Fibroblast of pulmonary artery (primary cell): ENCODE measurements around the gene PSMG4.

Experiments
- DNase-seq: peaks from one replicate; pipeline ENCODE4 v3.0.0-alpha.2; 2010; ENCODE audit warnings: low read depth
- H3K4me3 ChIP-seq: replicated peaks from 2 replicates; pipeline ENCODE4 v1.5.1; 2011; ENCODE audit warnings: low read depth, mild to moderate bottlenecking, control low read depth, low read length, moderate library complexity
- TF ChIP-seq, protein P1 (sequence below): IDR thresholded peaks from 2 replicates; pipeline ENCODE4 v1.5.1; 2011; ENCODE audit warnings: mild to moderate bottlenecking, control low read depth, low read length, inconsistent platforms; ENCODE audit errors: missing control alignments

The PSMG4 gene

DNA sequence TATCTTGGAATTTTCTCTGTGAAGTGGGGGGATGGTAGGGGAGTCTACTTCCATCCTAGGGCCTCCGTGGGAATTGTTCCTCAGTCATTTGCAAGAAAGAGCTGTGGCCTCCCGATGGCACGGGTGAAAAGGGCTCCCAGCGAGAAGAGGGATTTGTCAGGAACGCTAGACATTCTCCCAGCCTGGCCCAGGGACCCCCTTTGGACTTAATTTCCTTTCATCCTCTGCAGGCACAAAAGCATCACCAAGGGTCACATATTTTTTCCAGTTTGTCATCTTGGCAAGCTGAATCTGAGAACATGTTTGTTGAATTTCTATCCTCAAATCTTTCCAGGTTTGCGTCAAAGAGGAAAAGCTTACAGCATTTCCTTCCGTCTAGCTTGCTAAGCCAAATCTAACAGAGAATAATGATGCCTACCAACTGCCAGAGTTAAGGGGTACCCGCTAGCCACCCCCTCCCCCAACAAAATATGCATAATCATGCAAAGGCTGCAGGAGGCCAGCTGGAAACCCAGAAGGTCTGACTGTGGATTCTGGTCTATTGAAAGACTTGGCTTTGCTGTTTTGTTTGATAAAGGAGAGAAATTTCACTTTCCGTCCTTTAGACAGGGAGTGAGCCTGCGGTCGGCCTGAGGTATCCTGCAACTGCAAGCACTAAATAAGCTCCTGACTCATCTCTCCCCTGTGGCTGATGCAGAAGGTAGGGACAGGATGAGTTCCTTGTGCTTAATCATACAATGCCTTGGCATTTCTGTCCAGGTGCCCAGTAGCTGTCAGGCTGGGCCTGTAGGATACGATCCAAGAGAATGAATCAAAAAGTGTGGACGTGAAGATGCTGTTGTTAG is 23.1 kb downstream of the PSMG4 start:
- H3K4me3 ChIP-seq, result no peak overlapping the region
- TF ChIP-seq, protein P1, sequence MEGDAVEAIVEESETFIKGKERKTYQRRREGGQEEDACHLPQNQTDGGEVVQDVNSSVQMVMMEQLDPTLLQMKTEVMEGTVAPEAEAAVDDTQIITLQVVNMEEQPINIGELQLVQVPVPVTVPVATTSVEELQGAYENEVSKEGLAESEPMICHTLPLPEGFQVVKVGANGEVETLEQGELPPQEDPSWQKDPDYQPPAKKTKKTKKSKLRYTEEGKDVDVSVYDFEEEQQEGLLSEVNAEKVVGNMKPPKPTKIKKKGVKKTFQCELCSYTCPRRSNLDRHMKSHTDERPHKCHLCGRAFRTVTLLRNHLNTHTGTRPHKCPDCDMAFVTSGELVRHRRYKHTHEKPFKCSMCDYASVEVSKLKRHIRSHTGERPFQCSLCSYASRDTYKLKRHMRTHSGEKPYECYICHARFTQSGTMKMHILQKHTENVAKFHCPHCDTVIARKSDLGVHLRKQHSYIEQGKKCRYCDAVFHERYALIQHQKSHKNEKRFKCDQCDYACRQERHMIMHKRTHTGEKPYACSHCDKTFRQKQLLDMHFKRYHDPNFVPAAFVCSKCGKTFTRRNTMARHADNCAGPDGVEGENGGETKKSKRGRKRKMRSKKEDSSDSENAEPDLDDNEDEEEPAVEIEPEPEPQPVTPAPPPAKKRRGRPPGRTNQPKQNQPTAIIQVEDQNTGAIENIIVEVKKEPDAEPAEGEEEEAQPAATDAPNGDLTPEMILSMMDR, result no peak
- peak; percentile 92 for DNase-seq

DNA sequence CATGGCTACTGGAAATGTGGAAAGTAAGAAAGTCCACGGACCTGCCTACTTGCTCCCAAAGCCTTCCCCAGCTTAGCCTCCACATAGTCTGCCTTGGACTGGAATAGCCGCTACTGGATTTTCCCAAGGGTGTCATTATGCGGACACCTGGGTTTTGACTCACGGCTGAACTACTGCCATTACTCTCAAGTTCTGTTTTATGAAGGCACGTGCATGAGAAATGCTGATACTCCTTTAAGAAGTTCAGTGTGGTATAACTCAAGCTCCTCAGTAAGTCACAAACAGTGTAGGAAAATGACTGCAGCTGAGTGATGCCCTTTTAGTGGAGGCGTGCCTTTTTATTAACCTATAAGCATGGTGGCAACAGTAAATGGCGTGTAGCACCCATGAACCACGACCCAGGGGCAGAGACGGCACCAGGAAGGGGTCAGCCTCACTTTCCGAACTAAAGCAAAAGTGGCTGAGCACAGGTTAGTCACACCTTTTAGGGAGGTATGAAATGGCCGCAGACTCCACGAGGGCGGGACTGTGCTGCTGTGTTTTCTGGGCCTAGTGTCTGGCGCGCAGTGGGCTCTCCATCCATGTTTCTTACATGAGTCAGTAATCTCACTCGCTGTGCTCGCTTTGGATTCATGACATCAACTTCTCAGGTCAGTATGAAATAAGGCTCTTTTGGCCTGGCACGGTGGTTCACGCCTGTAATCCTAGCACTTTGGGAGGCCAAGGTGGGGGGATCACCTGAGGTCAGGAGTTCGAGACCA is 23.9 kb downstream of the PSMG4 start:
- DNase-seq, result no peak
- TF ChIP-seq, protein P1, result no peak

DNA sequence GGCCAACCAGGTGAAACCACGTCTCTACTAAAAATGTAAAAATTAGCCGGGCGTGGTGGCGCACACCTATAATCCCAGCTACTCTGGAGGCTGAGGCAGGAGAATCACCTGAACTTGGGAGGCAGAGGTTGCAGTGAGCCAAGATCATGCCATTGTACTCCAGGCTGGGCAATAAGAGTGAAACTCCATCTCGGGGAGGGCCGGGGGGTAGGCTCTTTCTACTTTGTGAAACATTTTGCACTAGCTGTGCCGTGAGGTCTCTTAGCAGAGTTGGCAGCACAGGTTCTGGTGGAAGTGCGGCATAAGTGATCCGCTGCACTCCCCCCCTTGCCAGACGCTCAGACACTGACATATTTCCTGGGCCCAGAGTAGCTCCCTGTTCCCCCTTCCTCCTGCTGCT is 24.5 kb downstream of the PSMG4 start:
- DNase-seq, result no peak
- TF ChIP-seq, protein P1, result no peak
- H3K4me3 ChIP-seq, result no peak overlapping the region

More for the DNA sequence above, 23.9 kb downstream of the PSMG4 start:
- H3K4me3 ChIP-seq, result no peak overlapping the region

DNA sequence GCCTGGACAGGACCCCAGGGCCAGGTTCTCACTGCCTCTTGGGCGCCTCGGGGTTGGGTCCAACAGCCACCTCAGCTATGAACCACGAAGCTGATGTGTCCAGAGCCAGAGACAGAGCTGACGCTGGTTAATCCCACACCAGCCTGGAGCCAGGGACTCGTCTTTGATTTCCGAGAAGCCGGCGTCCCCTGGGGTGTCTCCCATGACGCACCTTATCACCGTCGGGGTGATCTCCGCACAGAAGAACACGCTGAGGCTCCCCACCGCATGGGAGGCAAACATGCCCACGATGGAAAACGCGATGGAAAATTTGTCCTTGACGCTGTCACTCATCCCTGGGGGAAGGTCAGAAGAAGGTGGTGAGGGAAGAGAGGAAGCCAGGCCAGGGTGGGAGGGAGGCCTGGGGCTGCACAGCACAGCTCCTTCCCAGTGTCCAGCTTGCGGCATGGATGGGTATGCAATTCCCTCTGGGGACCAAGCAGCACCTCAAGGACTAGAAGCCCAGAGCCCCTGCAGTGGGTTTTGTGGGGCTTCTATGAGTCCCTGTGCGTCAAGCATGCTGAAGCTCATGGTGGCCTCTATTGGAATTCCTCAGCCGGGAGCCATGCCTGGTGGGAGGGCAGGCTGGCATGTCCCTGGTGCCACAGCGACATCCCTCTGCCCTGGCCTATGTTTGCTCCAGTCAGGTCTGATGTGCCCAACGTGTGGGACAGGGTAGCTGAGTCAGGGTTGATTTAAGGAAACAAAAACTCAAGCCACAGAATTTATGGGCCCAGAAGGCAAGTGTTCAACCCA is 25.1 kb downstream of the PSMG4 start:
- TF ChIP-seq, protein P1, result no peak
- no peak for DNase-seq
- H3K4me3 ChIP-seq, result no peak overlapping the region

DNA sequence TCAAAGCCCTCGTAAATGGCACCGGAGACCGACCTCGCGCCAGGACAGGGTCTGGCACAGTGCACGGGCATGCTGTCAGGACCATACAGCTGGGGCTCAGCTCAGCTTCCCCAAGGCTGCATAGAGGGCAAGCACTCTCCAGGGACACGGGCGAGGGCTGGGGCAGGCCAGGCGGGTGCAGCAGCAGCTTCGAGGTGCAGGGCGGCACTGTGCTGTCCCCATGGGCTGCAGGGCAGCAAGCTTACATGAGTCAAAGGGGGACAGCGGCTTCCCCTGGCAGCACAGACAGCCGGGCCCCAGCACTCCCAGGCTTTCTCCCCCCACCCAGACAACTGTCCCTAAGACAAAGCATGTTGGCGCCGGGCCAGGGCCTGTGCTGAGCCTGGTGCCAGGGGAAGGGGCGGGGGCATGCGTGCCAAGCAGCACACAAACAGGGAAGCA is 25.7 kb downstream of the PSMG4 start:
- no peak for DNase-seq
- H3K4me3 ChIP-seq, result no peak overlapping the region
- TF ChIP-seq, protein P1, result no peak

DNA sequence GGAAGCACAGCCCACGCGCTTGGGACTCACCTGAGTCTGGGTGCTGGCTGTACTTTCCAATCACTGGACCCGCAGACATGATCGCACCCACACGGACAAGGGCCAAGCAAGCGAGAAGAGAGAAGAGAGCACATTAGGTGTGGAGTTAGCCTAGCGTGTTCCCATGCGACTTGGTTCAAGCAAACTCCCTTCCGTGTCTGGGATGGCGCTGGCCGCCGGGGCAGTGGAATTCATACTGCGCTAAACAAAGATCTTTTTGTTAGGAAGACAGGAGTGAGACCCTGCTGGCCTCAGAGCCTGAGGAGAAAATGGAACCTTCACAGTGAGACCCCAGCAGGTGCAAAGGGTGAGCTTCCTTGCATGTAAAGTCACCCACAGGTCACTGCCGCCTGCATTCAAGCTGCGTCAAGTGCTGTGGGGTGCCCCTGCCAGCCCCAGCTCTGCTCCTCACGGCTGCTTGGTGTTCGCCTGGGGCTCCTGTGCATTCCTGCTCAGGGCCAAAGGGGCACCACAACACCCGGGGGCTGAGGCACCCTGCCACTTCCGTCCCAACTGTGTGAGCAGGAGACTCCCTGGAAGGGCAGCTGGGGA is 26.4 kb downstream of the PSMG4 start:
- DNase-seq, result no peak
- TF ChIP-seq, protein P1, result no peak
- H3K4me3 ChIP-seq, result no peak overlapping the region
